Neuronal stem cell (in vitro differentiated cells): ENCODE data around the gene TBC1D13.

Source experiments
- DNase-seq: peaks from one replicate; pipeline ENCODE4 v3.0.0-alpha.2; 2013; ENCODE audit warnings: low spot score
- H2AFZ ChIP-seq: one replicate; pipeline ENCODE4 v1.6.1; 2013; ENCODE audit warnings: mild to moderate bottlenecking, low read length, inconsistent platforms
- H2AK5ac ChIP-seq: 2 replicates; pipeline ENCODE4 v1.6.1; 2013; ENCODE audit warnings: low read depth, mild to moderate bottlenecking, inconsistent platforms, low read length, moderate library complexity, mixed read lengths
- H2BK120ac ChIP-seq: 2 replicates; pipeline ENCODE4 v1.6.1; 2013; ENCODE audit warnings: low read depth, mild to moderate bottlenecking, inconsistent platforms, low read length, moderate library complexity, mixed read lengths
- H2BK12ac ChIP-seq: one replicate; pipeline ENCODE4 v1.6.1; 2013; ENCODE audit warnings: low read length, inconsistent platforms
- H2BK15ac ChIP-seq: 2 replicates; pipeline ENCODE4 v1.6.1; 2013; ENCODE audit warnings: mild to moderate bottlenecking, low read length, inconsistent platforms, mixed read lengths
- H2BK5ac ChIP-seq: one replicate; pipeline ENCODE4 v1.6.1; 2013; ENCODE audit warnings: inconsistent platforms, mild to moderate bottlenecking, low read length, moderate library complexity
- H3K14ac ChIP-seq: one replicate; pipeline ENCODE4 v1.6.1; 2013; ENCODE audit warnings: low read length, inconsistent platforms
- H3K18ac ChIP-seq: 2 replicates; pipeline ENCODE4 v1.6.1; 2013; ENCODE audit warnings: low read length, inconsistent platforms
- H3K23ac ChIP-seq: 2 replicates; pipeline ENCODE4 v1.6.1; 2013; ENCODE audit warnings: low read depth, mild to moderate bottlenecking, mixed read lengths, low read length, inconsistent platforms; ENCODE audit not compliant: poor library complexity
- H3K27ac ChIP-seq: replicated peaks from 3 replicates; pipeline ENCODE4 v1.5.1; 2013; ENCODE audit warnings: low read length, inconsistent platforms
- H3K27me3 ChIP-seq, 3 experiments: 2 replicates each; pipeline ENCODE4 v1.6.1; 2013; ENCODE audit warnings: low read length in 3 of 3, mild to moderate bottlenecking in 2 of 3, inconsistent platforms in 1 of 3, low read depth in 1 of 3, mixed read lengths in 1 of 3, moderate library complexity in 1 of 3; ENCODE audit not compliant: control insufficient read depth in 3 of 3, insufficient read depth in 3 of 3
- H3K36me3 ChIP-seq, 2 donors: replicated peaks in 1 of 2; 2 replicates each; pipeline ENCODE4 v1.6.1; 2013; ENCODE audit warnings: low read length in 2 of 2; ENCODE audit not compliant: control insufficient read depth in 2 of 2, insufficient read depth in 2 of 2
- H3K4ac ChIP-seq: 2 replicates; pipeline ENCODE4 v1.6.1; 2013; ENCODE audit warnings: inconsistent platforms, mild to moderate bottlenecking, low read length, moderate library complexity
- H3K4me1 ChIP-seq, 2 donors: 1 replicate in 1 of 2; 2 replicates in 1 of 2; pipeline ENCODE4 v1.6.1; 2013; ENCODE audit warnings: low read length in 2 of 2, low read depth in 1 of 2; ENCODE audit not compliant: control insufficient read depth in 2 of 2, insufficient read depth in 1 of 2
- H3K4me2 ChIP-seq: one replicate; pipeline ENCODE4 v1.6.1; 2013; ENCODE audit warnings: mild to moderate bottlenecking, low read length, inconsistent platforms; ENCODE audit not compliant: insufficient read depth, poor library complexity, severe bottlenecking
- H3K4me3 ChIP-seq, 2 donors: 2 replicates each; pipeline ENCODE4 v1.5.1; 2013; ENCODE audit warnings: low read length in 2 of 2, mild to moderate bottlenecking in 2 of 2, inconsistent platforms in 1 of 2, moderate library complexity in 1 of 2
- H3K79me1 ChIP-seq: one replicate; pipeline ENCODE4 v1.6.1; 2013; ENCODE audit warnings: low read depth, mild to moderate bottlenecking, inconsistent platforms, low read length, moderate library complexity
- H3K9ac ChIP-seq: one replicate; pipeline ENCODE4 v1.6.1; 2013; ENCODE audit warnings: mild to moderate bottlenecking, low read depth, low read length, inconsistent platforms; ENCODE audit not compliant: poor library complexity
- H3K9me3 ChIP-seq, 2 donors: replicated peaks in 1 of 2; 2 replicates each; pipeline versions ENCODE3 to v1.6.1; 2013; ENCODE audit warnings: low read length in 2 of 2, mild to moderate bottlenecking in 2 of 2, inconsistent platforms in 1 of 2, low read depth in 1 of 2, mixed read lengths in 1 of 2, moderate library complexity in 1 of 2; ENCODE audit not compliant: control insufficient read depth in 2 of 2, insufficient read depth in 1 of 2
- H4K8ac ChIP-seq: one replicate; pipeline ENCODE4 v1.6.1; 2013; ENCODE audit warnings: low read depth, mild to moderate bottlenecking, inconsistent platforms, low read length, moderate library complexity
- H4K91ac ChIP-seq: one replicate; pipeline ENCODE4 v1.6.1; 2013; ENCODE audit warnings: low read length, low read depth, mild to moderate bottlenecking, inconsistent platforms; ENCODE audit not compliant: poor library complexity
- WGBS, 2 donors: extraction: QIAGEN DNeasy Blood & Tissue Kit; methylation state at CpG; one replicate each; pipeline ENCODE4 v1.1.7; 2013; ENCODE audit warnings: missing lambda C conversion rate in 2 of 2, mixed read lengths in 1 of 2; ENCODE audit not compliant: insufficient read length in 2 of 2, insufficient replicate concordance in 1 of 2; ENCODE audit errors: extremely low coverage in 2 of 2; 5-methylcytosine and 5-hydroxymethylcytosine counted together

Gene TBC1D13

DNA sequence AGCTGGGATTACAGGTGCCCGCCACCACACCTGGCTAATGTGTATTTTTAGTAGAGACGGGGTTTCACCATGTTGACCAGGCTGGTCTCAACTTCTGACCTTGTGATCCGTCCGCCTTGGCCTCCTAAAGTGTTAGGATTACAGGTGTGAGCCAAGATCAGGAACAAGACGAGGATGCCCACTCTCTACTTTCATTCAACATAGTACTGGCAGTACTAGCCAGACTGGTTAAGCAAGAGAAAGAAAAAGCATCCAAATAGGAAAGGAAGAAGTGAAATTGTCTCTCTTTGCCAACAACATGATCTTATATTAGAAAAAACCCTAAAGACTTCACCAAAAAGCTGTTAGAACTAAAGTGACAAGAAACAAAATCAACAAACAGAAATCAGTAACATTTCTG lies 23.8 kb downstream of the TBC1D13 start:
- H3K4me2 ChIP-seq: no peak overlapping the region
- H3K18ac ChIP-seq: no peak overlapping the region
- H2BK5ac ChIP-seq: no peak overlapping the region
- no peak overlapping the region for H2BK15ac ChIP-seq
- H2AK5ac ChIP-seq: no peak overlapping the region
- H3K4ac ChIP-seq: no peak overlapping the region
- no peak overlapping the region for H3K23ac ChIP-seq
- no peak overlapping the region for H3K14ac ChIP-seq
- H3K36me3 ChIP-seq: peaks cover 13 to 33% of the 10 kb centered on the region in 2 donors
- no peaks in the 10 kb centered on the region for H3K4me1 ChIP-seq
- H3K9me3 ChIP-seq: no peaks in the 10 kb centered on the region
- no CpG with 5 or more reads among the region's 5 CpGs for WGBS, 2 donors
- H3K4me3 ChIP-seq: no peak overlapping the region
- peak overlapping the region; percentile 25 for H3K9ac ChIP-seq
- no peak overlapping the region for H4K8ac ChIP-seq
- H4K91ac ChIP-seq: no peak overlapping the region
- H2BK12ac ChIP-seq: no peak overlapping the region
- no peak overlapping the region for H2AFZ ChIP-seq
- no peaks in the 10 kb centered on the region for H3K27me3 ChIP-seq
- no peak for DNase-seq
- no peaks in the 10 kb centered on the region for H3K79me1 ChIP-seq
- no peak overlapping the region for H3K27ac ChIP-seq
- H2BK120ac ChIP-seq: no peak overlapping the region

DNA sequence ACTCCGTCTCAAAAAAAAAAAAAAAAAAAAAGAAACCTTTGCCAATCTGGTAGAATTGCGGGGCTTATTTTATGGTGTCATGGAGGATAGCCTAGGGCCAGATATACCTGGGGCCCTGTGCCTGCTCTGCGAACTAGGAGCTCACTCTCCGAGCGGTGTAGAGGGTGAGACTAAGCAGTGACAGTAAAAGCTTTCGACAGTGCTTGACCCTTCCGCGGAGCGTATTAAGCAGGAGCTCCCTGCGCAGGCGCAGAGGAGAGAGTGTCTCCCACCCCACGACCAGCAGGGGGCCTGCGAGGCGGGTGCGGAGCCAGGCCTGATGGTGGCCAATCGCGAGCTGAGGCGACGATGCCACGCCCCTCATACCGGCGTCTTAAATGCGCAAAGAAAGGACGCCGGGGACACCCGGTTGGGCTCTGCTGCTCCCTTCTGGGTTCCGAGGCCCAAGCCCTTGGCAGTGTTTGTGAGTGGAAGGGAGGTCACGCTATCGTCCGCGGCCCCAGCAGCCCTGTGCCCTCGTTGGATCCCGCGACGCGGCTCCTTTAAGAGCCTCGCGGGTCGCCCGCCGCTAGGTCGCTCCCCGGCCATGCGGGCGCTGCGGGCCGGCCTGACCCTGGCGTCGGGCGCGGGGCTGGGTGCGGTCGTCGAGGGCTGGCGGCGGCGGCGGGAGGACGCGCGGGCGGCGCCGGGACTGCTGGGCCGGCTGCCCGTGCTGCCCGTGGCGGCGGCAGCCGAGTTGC lies 31.2 kb downstream of the TBC1D13 start, which contains the start of gene ENDOG:
TSS of gene ENDOG (plus strand) at position 402 of the 740 bp plus-strand sequence. CDS start at position 587, 185 bp downstream.
- peak within 1 kb of the TSS; percentile 52 to 94 for H3K4me3 ChIP-seq
- no peak within 1 kb of the TSS for H2BK12ac ChIP-seq
- peak within 1 kb of the TSS; percentile 87 for H3K18ac ChIP-seq
- peak within 1 kb of the TSS; percentile 98 for H3K23ac ChIP-seq
- H2AK5ac ChIP-seq: peak within 1 kb of the TSS; percentile 70
- H2AFZ ChIP-seq: peak within 1 kb of the TSS; percentile 89
- peaks cover 0 to 5% (median 0%) of the 10 kb centered on the region in 3 experiments for H3K27me3 ChIP-seq
- no peak within 1 kb of the TSS for H3K27ac ChIP-seq
- no peaks in the 10 kb centered on the region for H3K9me3 ChIP-seq
- H2BK120ac ChIP-seq: no peak within 1 kb of the TSS
- peak within 1 kb of the TSS; percentile 66 for H2BK5ac ChIP-seq
- no peak within 1 kb of the TSS for H4K91ac ChIP-seq
- H3K36me3 ChIP-seq: peaks cover 20 to 38% of the 10 kb centered on the region in 2 donors
- H3K4ac ChIP-seq: no peak within 1 kb of the TSS
- peak within 1 kb of the TSS; percentile 56 for H3K14ac ChIP-seq
- H3K4me2 ChIP-seq: peak within 1 kb of the TSS; percentile 98
- peak; percentile 96 for DNase-seq
- peaks cover 0 to 3% of the 10 kb centered on the region in 2 donors for H3K4me1 ChIP-seq
- no peaks in the 10 kb centered on the region for H3K79me1 ChIP-seq
- H2BK15ac ChIP-seq: no peak within 1 kb of the TSS
- WGBS, 2 donors: no CpG with 5 or more reads among the region's 70 CpGs
- H3K9ac ChIP-seq: peak within 1 kb of the TSS; percentile 92
- no peak within 1 kb of the TSS for H4K8ac ChIP-seq

DNA sequence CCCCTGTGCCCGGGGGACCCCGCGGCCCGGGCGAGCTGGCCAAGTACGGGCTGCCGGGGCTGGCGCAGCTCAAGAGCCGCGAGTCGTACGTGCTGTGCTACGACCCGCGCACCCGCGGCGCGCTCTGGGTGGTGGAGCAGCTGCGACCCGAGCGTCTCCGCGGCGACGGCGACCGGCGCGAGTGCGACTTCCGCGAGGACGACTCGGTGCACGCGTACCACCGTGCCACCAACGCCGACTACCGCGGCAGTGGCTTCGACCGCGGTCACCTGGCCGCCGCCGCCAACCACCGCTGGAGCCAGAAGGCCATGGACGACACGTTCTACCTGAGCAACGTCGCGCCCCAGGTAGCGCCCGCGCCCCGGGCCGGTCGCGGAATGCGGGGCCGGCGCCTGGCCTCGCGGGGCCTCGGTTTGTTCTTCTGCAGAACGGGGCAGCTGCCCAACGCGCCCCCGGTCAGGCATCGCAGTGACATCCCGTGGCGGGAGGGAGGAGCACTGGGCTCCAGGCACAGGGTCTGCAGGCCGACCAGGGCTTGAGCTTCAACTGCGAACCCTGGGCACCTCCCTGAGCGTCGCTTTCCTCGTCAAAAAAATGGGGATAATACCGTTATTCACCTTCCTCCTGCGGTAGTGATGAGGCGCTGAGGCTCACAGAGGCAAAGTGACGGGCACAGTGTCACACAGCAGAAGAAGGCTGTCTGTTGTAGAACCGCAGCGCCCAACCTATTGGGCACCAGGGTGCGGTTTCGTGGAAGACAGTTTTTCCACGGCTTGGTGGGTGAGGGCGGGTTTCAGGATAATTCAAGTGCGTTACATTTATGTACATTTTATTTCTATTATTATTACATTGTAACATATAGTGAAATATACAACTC lies 32.0 kb downstream of the TBC1D13 start:
- no peak overlapping the region for H3K27ac ChIP-seq
- H2BK12ac ChIP-seq: no peak overlapping the region
- H3K4me1 ChIP-seq: peaks cover 0 to 3% of the 10 kb centered on the region in 2 donors
- no peak overlapping the region for H4K8ac ChIP-seq
- no peaks in the 10 kb centered on the region for H3K79me1 ChIP-seq
- no peak overlapping the region for H4K91ac ChIP-seq
- no CpG with 5 or more reads among the region's 90 CpGs for WGBS, 2 donors
- H3K18ac ChIP-seq: peak overlapping the region; percentile 87
- peak overlapping the region; percentile 92 for H3K9ac ChIP-seq
- peak overlapping the region; percentile 98 for H3K23ac ChIP-seq
- peak overlapping the region; percentile 52 to 94 for H3K4me3 ChIP-seq
- H2AFZ ChIP-seq: peak overlapping the region; percentile 89
- no peak for DNase-seq
- no peak overlapping the region for H2BK120ac ChIP-seq
- peak overlapping the region; percentile 70 for H2AK5ac ChIP-seq
- H2BK15ac ChIP-seq: no peak overlapping the region
- no peak overlapping the region for H3K4ac ChIP-seq
- no peaks in the 10 kb centered on the region for H3K9me3 ChIP-seq
- H3K14ac ChIP-seq: peak overlapping the region; percentile 56
- H3K36me3 ChIP-seq: peaks cover 26 to 46% of the 10 kb centered on the region in 2 donors
- H3K4me2 ChIP-seq: peak overlapping the region; percentile 98
- H3K27me3 ChIP-seq: peaks cover 0 to 5% (median 0%) of the 10 kb centered on the region in 3 experiments
- peak overlapping the region; percentile 66 for H2BK5ac ChIP-seq
